ENCODE results near the gene CELSR3.

The CELSR3 gene

GRCh38 chr3:48686538-48687219, 24.0 kb upstream of the CELSR3 start:
- no peak for DNase-seq

GRCh38 chr3:48685603-48686511, 23.2 kb upstream of the CELSR3 start, which contains the start of gene NCKIPSD:
Gene NCKIPSD (minus strand): TSS chr3:48685915. CDS start chr3:48685807, 108 bp downstream.
- peak; percentile 78 to 92 (median 87) for DNase-seq

GRCh38 chr3:48685293-48685602, 22.6 kb upstream of the CELSR3 start:
- no peak for DNase-seq

- DNase-seq: no peak
Observed at GRCh38 chr3:48684480-48685143, 21.9 kb upstream of the CELSR3 start.

- no peak for DNase-seq
Observed at GRCh38 chr3:48684054-48684349, 21.3 kb upstream of the CELSR3 start.

- DNase-seq: no peak
Observed at GRCh38 chr3:48682786-48683185, 20.1 kb upstream of the CELSR3 start.

GRCh38 chr3:48681974-48682610, 19.4 kb upstream of the CELSR3 start:
- DNase-seq: no peak

GRCh38 chr3:48681541-48681880, 18.8 kb upstream of the CELSR3 start:
- DNase-seq: no peak

- no peak for DNase-seq
Observed at GRCh38 chr3:48680811-48681540, 18.3 kb upstream of the CELSR3 start.

GRCh38 chr3:48679411-48680391, 17.0 kb upstream of the CELSR3 start:
- no peak for DNase-seq

GRCh38 chr3:48678566-48679380, 16.1 kb upstream of the CELSR3 start:
- DNase-seq: no peak

GRCh38 chr3:48678056-48678455, 15.4 kb upstream of the CELSR3 start:
- DNase-seq: no peak

- no peak for DNase-seq
Observed at GRCh38 chr3:48674505-48674904, 11.8 kb upstream of the CELSR3 start.

- DNase-seq: no peak
Observed at GRCh38 chr3:48672522-48672921, 9.8 kb upstream of the CELSR3 start.

- no peak for DNase-seq
Observed at GRCh38 chr3:48664929-48665328, 2.2 kb upstream of the CELSR3 start.

- no peak for DNase-seq
Observed at GRCh38 chr3:48664313-48664644, 1.6 kb upstream of the CELSR3 start.

GRCh38 chr3:48663489-48664312, 1.0 kb upstream of the CELSR3 start:
- DNase-seq: peak; percentile 28 to 59 (median 43)

GRCh38 chr3:48662145-48662752, 437 bp downstream of the CELSR3 start:
- no peak for DNase-seq

GRCh38 chr3:48661501-48662144, 1.1 kb downstream of the CELSR3 start:
- peak; percentile 51 to 73 (median 71) for DNase-seq

Measured in activated naive CD4-positive, alpha-beta T cell (primary cell).